ENCODE data around the gene ARRB1. TPM values are rescaled to one million over a fixed set of nuclear protein-coding genes. Genes with fewer than 3 reads are reported as not detected.

The ARRB1 gene
- total RNA-seq, 1 donor from 2014 or later: 16.6 TPM

DNA sequence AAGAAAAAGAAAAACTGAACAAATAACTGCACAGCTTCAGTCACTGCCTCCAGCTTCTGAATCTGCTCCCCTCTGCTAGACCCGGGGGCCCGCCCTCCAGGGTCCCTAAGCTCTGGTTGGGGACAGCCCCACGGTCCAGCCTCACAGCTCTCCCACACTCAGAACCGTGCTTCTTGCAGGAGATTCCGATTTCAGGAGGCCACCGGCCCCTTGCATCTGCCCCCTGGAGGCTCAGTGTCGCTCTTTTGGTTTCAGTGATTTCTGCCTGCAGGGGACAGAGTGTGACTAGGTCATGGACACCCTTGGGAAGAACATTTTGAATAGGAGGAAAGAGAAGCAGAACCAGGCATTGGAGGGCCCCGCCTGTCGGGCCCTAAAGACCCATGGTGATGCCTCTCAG lies 24.7 kb upstream of the ARRB1 start:
- Mint-ChIP-seq H3K4me1 (ENCODE audit: low read depth) (peaks cover 22% of the 10 kb centered on the region), H3K36me3 (ENCODE audit: low read depth) (no peaks in the 10 kb centered on the region), H3K27ac (ENCODE audit: unreplicated experiment) (no peak overlapping the region), H3K9me3 (ENCODE audit: low read depth) (no peaks in the 10 kb centered on the region), H3K4me3 (ENCODE audit: unreplicated experiment) (no peak overlapping the region), H3K27me3 (ENCODE audit: low read depth) (no peaks in the 10 kb centered on the region)
- no peak for DNase-seq (ENCODE audit: low spot score)
- TF ChIP-seq, protein P1, sequence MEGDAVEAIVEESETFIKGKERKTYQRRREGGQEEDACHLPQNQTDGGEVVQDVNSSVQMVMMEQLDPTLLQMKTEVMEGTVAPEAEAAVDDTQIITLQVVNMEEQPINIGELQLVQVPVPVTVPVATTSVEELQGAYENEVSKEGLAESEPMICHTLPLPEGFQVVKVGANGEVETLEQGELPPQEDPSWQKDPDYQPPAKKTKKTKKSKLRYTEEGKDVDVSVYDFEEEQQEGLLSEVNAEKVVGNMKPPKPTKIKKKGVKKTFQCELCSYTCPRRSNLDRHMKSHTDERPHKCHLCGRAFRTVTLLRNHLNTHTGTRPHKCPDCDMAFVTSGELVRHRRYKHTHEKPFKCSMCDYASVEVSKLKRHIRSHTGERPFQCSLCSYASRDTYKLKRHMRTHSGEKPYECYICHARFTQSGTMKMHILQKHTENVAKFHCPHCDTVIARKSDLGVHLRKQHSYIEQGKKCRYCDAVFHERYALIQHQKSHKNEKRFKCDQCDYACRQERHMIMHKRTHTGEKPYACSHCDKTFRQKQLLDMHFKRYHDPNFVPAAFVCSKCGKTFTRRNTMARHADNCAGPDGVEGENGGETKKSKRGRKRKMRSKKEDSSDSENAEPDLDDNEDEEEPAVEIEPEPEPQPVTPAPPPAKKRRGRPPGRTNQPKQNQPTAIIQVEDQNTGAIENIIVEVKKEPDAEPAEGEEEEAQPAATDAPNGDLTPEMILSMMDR (IDR thresholded peaks at IDR 0.05): peak; percentile 53

DNA sequence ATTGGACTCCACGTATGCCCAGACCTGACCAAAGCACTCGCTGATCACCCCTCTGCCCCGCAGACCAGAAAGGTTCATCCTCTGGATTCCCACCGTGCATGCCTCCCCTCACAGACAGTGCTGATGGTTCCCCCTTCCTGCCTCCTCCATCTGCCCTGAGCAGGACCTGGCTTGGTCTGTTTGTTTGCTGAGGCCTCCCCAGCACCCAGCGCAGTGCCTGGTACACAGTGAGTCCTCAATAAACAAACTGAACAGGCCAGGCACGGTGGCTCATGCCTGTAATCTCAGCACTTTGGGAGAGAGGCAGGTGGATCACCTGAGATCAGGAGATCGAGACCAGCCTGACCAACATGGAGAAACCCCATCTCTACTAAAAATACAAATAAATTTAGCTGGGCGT lies 24.2 kb upstream of the ARRB1 start:
- no peaks in the 10 kb centered on the region for H3K27me3 Mint-ChIP-seq (ENCODE audit: low read depth)
- no peak for DNase-seq (ENCODE audit: low spot score)
- H3K27ac Mint-ChIP-seq (ENCODE audit: unreplicated experiment): no peak overlapping the region
- H3K9me3 Mint-ChIP-seq (ENCODE audit: low read depth): no peaks in the 10 kb centered on the region
- TF ChIP-seq, protein P1 (IDR thresholded peaks at IDR 0.05): no peak
- no peaks in the 10 kb centered on the region for H3K36me3 Mint-ChIP-seq (ENCODE audit: low read depth)
- no peak overlapping the region for H3K4me3 Mint-ChIP-seq (ENCODE audit: unreplicated experiment)
- peaks cover 17% of the 10 kb centered on the region for H3K4me1 Mint-ChIP-seq (ENCODE audit: low read depth)

DNA sequence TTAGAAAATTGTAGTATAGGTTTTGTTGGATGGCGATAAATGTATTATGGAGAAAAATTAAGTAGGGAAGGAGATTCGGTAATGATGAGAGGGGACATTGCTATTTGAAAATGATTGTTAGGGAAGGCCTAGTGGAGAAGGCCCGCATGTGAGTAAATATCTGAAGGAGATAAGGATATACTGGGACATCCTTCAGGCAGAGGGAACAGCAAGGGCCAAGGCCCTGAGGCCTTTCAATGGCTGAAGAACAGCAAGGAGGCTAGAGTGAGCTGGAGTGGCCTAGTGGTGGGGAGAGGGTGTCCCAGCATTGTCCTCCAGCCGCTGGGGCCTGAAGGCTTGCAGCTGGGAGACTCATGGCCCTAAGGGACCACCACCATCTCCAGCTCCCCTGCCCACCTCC lies 23.2 kb upstream of the ARRB1 start:
- no peak overlapping the region for H3K27ac Mint-ChIP-seq (ENCODE audit: unreplicated experiment)
- TF ChIP-seq, protein P1 (IDR thresholded peaks at IDR 0.05): no peak
- H3K27me3 Mint-ChIP-seq (ENCODE audit: low read depth): no peaks in the 10 kb centered on the region
- DNase-seq (ENCODE audit: low spot score): no peak
- H3K4me3 Mint-ChIP-seq (ENCODE audit: unreplicated experiment): no peak overlapping the region
- H3K4me1 Mint-ChIP-seq (ENCODE audit: low read depth): peaks cover 7% of the 10 kb centered on the region
- no peaks in the 10 kb centered on the region for H3K9me3 Mint-ChIP-seq (ENCODE audit: low read depth)
- H3K36me3 Mint-ChIP-seq (ENCODE audit: low read depth): peaks cover 2% of the 10 kb centered on the region

DNA sequence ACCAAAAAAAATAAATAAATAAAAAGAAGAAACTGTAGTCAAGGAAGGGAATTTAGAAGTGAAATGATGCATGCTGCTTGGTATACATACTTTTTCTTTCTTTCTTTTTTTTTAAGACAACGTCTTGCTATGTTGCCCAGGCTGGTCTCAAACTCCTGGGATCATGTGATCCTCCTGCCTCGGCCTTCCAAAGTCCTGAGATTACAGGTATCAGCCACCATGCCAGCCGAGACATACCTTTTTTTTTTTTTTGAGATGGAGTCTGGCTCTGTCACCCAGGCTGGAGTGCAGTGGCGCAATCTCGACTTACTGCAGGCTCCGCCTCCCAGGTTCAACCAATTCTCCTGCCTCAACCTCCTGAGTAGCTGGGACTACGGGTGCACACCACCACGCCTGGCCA lies 21.7 kb upstream of the ARRB1 start:
- Mint-ChIP-seq H3K36me3 (ENCODE audit: low read depth) (peaks cover 2% of the 10 kb centered on the region), H3K9me3 (ENCODE audit: low read depth) (peaks cover 2% of the 10 kb centered on the region), H3K4me1 (ENCODE audit: low read depth) (peaks cover 7% of the 10 kb centered on the region), H3K27me3 (ENCODE audit: low read depth) (no peaks in the 10 kb centered on the region), H3K4me3 (ENCODE audit: unreplicated experiment) (no peak overlapping the region), H3K27ac (ENCODE audit: unreplicated experiment) (no peak overlapping the region)
- no peak for DNase-seq (ENCODE audit: low spot score)
- TF ChIP-seq, protein P1 (IDR thresholded peaks at IDR 0.05): no peak

DNA sequence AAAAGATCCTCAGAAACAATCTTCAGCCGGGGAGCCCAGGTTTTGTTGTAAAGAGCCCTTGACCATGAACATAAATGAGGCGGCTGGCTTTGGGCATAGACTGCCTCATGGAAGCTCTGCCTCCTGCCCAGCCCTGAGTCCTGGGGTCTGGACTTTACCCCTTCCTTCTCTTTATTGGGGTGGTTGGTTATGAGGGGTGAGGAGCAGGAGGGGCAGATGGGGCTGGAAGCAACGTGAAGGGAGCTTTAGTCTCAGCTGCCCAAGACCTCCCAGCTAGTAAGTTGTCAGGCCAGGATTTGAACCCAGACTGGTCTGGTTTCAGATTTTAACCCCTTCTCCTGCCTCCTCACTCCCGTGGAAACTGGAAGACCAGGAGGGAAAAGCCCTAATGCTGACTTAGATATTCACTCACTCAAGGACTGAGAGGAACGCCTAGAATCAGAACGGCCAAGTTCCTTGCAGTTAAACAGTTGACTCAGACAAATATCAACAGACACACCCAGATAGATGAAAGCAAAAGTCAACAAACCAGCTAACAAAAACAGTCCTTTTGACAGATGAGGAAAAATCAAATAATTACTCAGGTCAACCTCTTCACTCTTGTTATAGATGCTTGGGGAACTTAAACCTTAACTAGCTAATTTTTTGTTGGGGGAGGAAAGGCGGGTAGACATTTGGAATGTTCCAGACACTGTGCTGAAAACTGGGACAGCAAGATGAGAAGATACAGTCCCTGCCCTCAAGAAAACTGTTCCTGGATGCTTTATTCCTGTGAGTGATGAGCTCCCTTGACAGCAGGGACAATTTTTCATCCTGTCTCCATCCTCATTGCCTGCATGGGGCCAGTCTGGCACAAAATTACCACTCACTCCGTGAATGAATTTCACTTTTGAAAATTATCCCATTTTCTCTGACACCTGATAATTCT lies 20.8 kb upstream of the ARRB1 start:
- peaks cover 7% of the 10 kb centered on the region for H3K4me1 Mint-ChIP-seq (ENCODE audit: low read depth)
- no peak for DNase-seq (ENCODE audit: low spot score)
- no peaks in the 10 kb centered on the region for H3K27me3 Mint-ChIP-seq (ENCODE audit: low read depth)
- TF ChIP-seq, protein P1 (IDR thresholded peaks at IDR 0.05): no peak
- no peak overlapping the region for H3K27ac Mint-ChIP-seq (ENCODE audit: unreplicated experiment)
- peaks cover 2% of the 10 kb centered on the region for H3K9me3 Mint-ChIP-seq (ENCODE audit: low read depth)
- peaks cover 2% of the 10 kb centered on the region for H3K36me3 Mint-ChIP-seq (ENCODE audit: low read depth)
- H3K4me3 Mint-ChIP-seq (ENCODE audit: unreplicated experiment): no peak overlapping the region
